GM23338 (cell line): Measurements from ENCODE around the gene INTU. TPM values are rescaled to one million over a fixed set of nuclear protein-coding genes. Genes with fewer than 3 reads are reported as not detected.

ENCODE experiments used
- ATAC-seq: fragments of 200-7000 bp; cut with Tn5 transposase; 3 replicates; pipeline ENCODE4 v1.9.1; 2020
- DNase-seq: peaks from one replicate; pipeline ENCODE4 v3.0.0-alpha.2; 2015; ENCODE audit warnings: low spot score
- H2AFZ ChIP-seq: fragments of 200-600 bp; sonication (generic); 2 replicates; pipeline ENCODE4 v1.8.0; 2016; ENCODE audit warnings: antibody characterized with exemption, mild to moderate bottlenecking, moderate library complexity
- H3F3A ChIP-seq: fragments of 200-600 bp; sonication (generic); replicated peaks from 2 replicates; pipeline ENCODE4 v1.8.0; 2017; ENCODE audit warnings: antibody characterized with exemption, mixed run types, low read depth
- H3K27ac ChIP-seq: fragments of 200-600 bp; sonication (generic); 2 replicates; pipeline ENCODE4 v1.6.1; 2016; ENCODE audit warnings: low read depth
- H3K27me3 ChIP-seq: fragments of 200-600 bp; sonication (generic); 2 replicates; pipeline ENCODE4 v1.8.0; 2016; ENCODE audit warnings: mild to moderate bottlenecking, mixed run types, moderate library complexity; ENCODE audit not compliant: insufficient read depth
- H3K36me3 ChIP-seq: fragments of 200-600 bp; sonication (generic); 2 replicates; pipeline ENCODE4 v1.8.0; 2016; ENCODE audit warnings: mild to moderate bottlenecking; ENCODE audit not compliant: insufficient read depth
- H3K4me1 ChIP-seq: fragments of 200-600 bp; sonication (generic); 2 replicates; pipeline ENCODE4 v1.8.0; 2016; ENCODE audit warnings: mild to moderate bottlenecking, moderate library complexity; ENCODE audit not compliant: insufficient read depth
- H3K4me2 ChIP-seq: fragments of 200-600 bp; sonication (generic); 2 replicates; pipeline ENCODE4 v1.7.1; 2017; ENCODE audit warnings: mixed run types
- H3K4me3 ChIP-seq: fragments of 200-600 bp; sonication (generic); 2 replicates; pipeline ENCODE4 v1.6.1; 2016; ENCODE audit warnings: mixed run types
- H3K79me2 ChIP-seq: fragments of 200-600 bp; sonication (generic); replicated peaks from 2 replicates; pipeline ENCODE4 v1.8.0; 2017; ENCODE audit warnings: mild to moderate bottlenecking; ENCODE audit not compliant: insufficient read depth
- H3K9me2 ChIP-seq: fragments of 200-600 bp; sonication (generic); 2 replicates; pipeline ENCODE4 v1.8.0; 2017; ENCODE audit not compliant: insufficient read depth
- H4K20me1 ChIP-seq: fragments of 200-600 bp; sonication (generic); replicated peaks from 2 replicates; pipeline ENCODE4 v1.8.0; 2017; ENCODE audit warnings: mild to moderate bottlenecking; ENCODE audit not compliant: insufficient read depth
- H3K27ac Mint-ChIP-seq: 2 replicates; pipeline ENCODE4 v1.8.0; 2020; ENCODE audit warnings: inconsistent platforms, mild to moderate bottlenecking, moderate library complexity, mixed read lengths
- H3K27me3 Mint-ChIP-seq: 3 replicates; pipeline ENCODE4 v1.8.0; 2022; ENCODE audit warnings: low read depth, mild to moderate bottlenecking, moderate library complexity, mixed read lengths, inconsistent platforms; ENCODE audit not compliant: insufficient read depth, poor library complexity
- H3K36me3 Mint-ChIP-seq: 3 replicates; pipeline ENCODE4 v1.8.0; 2021; ENCODE audit warnings: low read depth, mild to moderate bottlenecking, inconsistent platforms, moderate library complexity, mixed read lengths
- H3K4me1 Mint-ChIP-seq: 3 replicates; pipeline ENCODE4 v1.8.0; 2020; ENCODE audit warnings: mild to moderate bottlenecking, inconsistent platforms, mixed read lengths
- H3K4me3 Mint-ChIP-seq: 3 replicates; pipeline ENCODE4 v1.8.0; 2021; ENCODE audit warnings: moderate library complexity, mild to moderate bottlenecking, inconsistent platforms, mixed read lengths
- H3K9me3 Mint-ChIP-seq: 3 replicates; pipeline ENCODE4 v1.8.0; 2020; ENCODE audit warnings: moderate library complexity, mild to moderate bottlenecking, inconsistent platforms, mixed read lengths
- CREB1 ChIP-seq: fragments of 250-450 bp; sonication (Bioruptor Pico); IDR thresholded peaks from 2 replicates; pipeline ENCODE4 v1.5.0; 2020; ENCODE audit warnings: low read depth, mild to moderate bottlenecking, moderate library complexity
- EZH2 ChIP-seq: fragments of 200-600 bp; sonication (generic); IDR thresholded peaks from one replicate; pipeline ENCODE4 v1.8.0; 2017; ENCODE audit warnings: antibody characterized with exemption, mild to moderate bottlenecking, low read depth; ENCODE audit not compliant: unreplicated experiment
- EZH2phosphoT487 ChIP-seq: fragments of 200-600 bp; sonication (generic); IDR thresholded peaks from one replicate; pipeline ENCODE4 v1.8.1; 2018; ENCODE audit warnings: antibody characterized with exemption; ENCODE audit not compliant: unreplicated experiment
- JUNB ChIP-seq: IDR thresholded peaks from one replicate; pipeline ENCODE4 v1.6.1; 2016; ENCODE audit warnings: antibody characterized with exemption; ENCODE audit not compliant: unreplicated experiment
- NANOG ChIP-seq: IDR thresholded peaks from 2 replicates; pipeline ENCODE4 v1.6.1; 2016; ENCODE audit warnings: antibody characterized with exemption, borderline replicate concordance
- POLR2AphosphoS5 ChIP-seq: IDR thresholded peaks from 2 replicates; pipeline ENCODE4 v1.6.1; 2016; ENCODE audit warnings: antibody characterized with exemption, low read depth
- STAT1 ChIP-seq: IDR thresholded peaks from one replicate; pipeline ENCODE4 v1.6.1; 2016; ENCODE audit warnings: antibody characterized with exemption; ENCODE audit not compliant: unreplicated experiment
- ZNF114 ChIP-seq: fragments of 250-450 bp; sonication (Bioruptor Pico); IDR thresholded peaks from 2 replicates; pipeline ENCODE4 v1.5.0; 2020; ENCODE audit warnings: mild to moderate bottlenecking, moderate library complexity
- ZNF331 ChIP-seq: fragments of 250-450 bp; sonication (Bioruptor Pico); IDR thresholded peaks from 2 replicates; pipeline ENCODE4 v1.5.0; 2020; ENCODE audit warnings: low read depth, mild to moderate bottlenecking, moderate library complexity
- polyA plus RNA-seq: library from polyadenylated mRNA; unstranded; fragments of >200 nt; fragmentation: Nextera tagmentation; extraction: Ambion mirVana; gene quantifications from 2 replicates; pipeline ENCODE4 v1.2.1, GENCODE V29; 2016
- total RNA-seq: library from RNA; depleted of rRNA; stranded (reverse); fragments of >200 nt; shearing (Covaris generic); gene quantifications from 2 replicates; pipeline ENCODE4 v1.2.3, GENCODE V29; 2014
- TF ChIP-seq, protein P1 (sequence below): IDR thresholded peaks from one replicate; pipeline ENCODE4 v1.6.1; 2018; ENCODE audit warnings: antibody characterized with exemption; ENCODE audit not compliant: unreplicated experiment
- TF ChIP-seq, protein P2 (sequence below), 2 experiments: fragments of 200-600 bp in 1 of 2; sonication (generic) in 1 of 2; conservative IDR thresholded peaks; 2 replicates each; pipeline versions ENCODE4 v1.5.1 to v1.6.1; 2016 to 2017; ENCODE audit warnings: antibody characterized with exemption in 2 of 2, low read depth in 2 of 2, mild to moderate bottlenecking in 2 of 2, moderate library complexity in 1 of 2
- TF ChIP-seq, protein P3 (sequence below): IDR thresholded peaks from 2 replicates; pipeline ENCODE4 v1.6.1; 2016; ENCODE audit warnings: antibody characterized with exemption
- TF ChIP-seq, protein P4 (sequence below): fragments of 250-450 bp; sonication (Bioruptor Pico); IDR thresholded peaks from 2 replicates; pipeline ENCODE4 v1.5.0; 2020; ENCODE audit warnings: mild to moderate bottlenecking, moderate library complexity

INTU gene
- total and polyA plus RNA-seq, 2 experiments from 2014 or later = 10.3 to 16.6 TPM

DNA sequence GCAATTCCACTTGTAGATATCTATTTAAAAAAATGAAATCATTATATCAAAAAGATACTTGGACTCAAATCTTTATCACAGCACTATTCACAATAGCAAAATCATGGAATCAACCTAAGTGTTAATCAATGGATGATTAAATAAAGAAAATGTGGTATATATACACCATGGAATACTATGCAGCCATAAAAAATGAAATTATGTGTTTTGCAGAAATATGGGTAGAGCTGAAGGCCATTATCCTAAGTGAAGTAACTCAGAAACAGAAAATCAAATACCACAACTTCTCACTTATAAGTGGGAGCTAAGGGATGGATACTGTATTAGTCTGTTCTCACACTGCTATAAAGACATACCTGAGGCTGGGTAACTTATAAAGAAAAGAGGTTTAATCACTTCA lies 14.3 kb upstream of the INTU start (continued):
- TF ChIP-seq EZH2phosphoT487 (no peak), ZNF114 (no peak), POLR2AphosphoS5 (no peak), JUNB (no peak)

DNA sequence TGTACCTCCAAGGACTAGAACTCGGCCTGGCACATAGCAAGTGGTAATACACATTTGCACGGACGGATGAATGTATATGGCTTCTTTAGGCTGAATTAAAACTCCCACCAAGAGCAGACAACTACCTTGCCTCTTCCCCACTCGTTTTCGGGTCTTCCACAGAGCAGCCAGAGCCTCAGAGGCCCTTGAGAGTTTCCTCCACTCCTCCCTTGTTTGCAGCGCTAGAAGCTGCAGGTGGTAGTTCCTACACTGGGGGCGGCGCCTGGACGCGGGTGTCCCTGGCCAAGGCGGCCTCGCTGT lies 10.2 kb upstream of the INTU start:
- H3K9me2 ChIP-seq = no peaks in the 10 kb centered on the region
- no peak for TF ChIP-seq ZNF331 (CRISPR knock-in tag)
- no peak for TF ChIP-seq NANOG
- no peak for TF ChIP-seq JUNB
- no peak for TF ChIP-seq CREB1
- TF ChIP-seq, protein P1, sequence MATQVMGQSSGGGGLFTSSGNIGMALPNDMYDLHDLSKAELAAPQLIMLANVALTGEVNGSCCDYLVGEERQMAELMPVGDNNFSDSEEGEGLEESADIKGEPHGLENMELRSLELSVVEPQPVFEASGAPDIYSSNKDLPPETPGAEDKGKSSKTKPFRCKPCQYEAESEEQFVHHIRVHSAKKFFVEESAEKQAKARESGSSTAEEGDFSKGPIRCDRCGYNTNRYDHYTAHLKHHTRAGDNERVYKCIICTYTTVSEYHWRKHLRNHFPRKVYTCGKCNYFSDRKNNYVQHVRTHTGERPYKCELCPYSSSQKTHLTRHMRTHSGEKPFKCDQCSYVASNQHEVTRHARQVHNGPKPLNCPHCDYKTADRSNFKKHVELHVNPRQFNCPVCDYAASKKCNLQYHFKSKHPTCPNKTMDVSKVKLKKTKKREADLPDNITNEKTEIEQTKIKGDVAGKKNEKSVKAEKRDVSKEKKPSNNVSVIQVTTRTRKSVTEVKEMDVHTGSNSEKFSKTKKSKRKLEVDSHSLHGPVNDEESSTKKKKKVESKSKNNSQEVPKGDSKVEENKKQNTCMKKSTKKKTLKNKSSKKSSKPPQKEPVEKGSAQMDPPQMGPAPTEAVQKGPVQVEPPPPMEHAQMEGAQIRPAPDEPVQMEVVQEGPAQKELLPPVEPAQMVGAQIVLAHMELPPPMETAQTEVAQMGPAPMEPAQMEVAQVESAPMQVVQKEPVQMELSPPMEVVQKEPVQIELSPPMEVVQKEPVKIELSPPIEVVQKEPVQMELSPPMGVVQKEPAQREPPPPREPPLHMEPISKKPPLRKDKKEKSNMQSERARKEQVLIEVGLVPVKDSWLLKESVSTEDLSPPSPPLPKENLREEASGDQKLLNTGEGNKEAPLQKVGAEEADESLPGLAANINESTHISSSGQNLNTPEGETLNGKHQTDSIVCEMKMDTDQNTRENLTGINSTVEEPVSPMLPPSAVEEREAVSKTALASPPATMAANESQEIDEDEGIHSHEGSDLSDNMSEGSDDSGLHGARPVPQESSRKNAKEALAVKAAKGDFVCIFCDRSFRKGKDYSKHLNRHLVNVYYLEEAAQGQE = no peak
- no peak for TF ChIP-seq STAT1
- TF ChIP-seq POLR2AphosphoS5 = no peak
- TF ChIP-seq ZNF114 = no peak
- TF ChIP-seq, protein P2, sequence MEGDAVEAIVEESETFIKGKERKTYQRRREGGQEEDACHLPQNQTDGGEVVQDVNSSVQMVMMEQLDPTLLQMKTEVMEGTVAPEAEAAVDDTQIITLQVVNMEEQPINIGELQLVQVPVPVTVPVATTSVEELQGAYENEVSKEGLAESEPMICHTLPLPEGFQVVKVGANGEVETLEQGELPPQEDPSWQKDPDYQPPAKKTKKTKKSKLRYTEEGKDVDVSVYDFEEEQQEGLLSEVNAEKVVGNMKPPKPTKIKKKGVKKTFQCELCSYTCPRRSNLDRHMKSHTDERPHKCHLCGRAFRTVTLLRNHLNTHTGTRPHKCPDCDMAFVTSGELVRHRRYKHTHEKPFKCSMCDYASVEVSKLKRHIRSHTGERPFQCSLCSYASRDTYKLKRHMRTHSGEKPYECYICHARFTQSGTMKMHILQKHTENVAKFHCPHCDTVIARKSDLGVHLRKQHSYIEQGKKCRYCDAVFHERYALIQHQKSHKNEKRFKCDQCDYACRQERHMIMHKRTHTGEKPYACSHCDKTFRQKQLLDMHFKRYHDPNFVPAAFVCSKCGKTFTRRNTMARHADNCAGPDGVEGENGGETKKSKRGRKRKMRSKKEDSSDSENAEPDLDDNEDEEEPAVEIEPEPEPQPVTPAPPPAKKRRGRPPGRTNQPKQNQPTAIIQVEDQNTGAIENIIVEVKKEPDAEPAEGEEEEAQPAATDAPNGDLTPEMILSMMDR (conservative IDR thresholded peaks at IDR 0.05; ENCODE audit: low read depth in 2 of 2) = no peak
- no peak for TF ChIP-seq EZH2
- TF ChIP-seq EZH2phosphoT487 = no peak
- TF ChIP-seq, protein P3, sequence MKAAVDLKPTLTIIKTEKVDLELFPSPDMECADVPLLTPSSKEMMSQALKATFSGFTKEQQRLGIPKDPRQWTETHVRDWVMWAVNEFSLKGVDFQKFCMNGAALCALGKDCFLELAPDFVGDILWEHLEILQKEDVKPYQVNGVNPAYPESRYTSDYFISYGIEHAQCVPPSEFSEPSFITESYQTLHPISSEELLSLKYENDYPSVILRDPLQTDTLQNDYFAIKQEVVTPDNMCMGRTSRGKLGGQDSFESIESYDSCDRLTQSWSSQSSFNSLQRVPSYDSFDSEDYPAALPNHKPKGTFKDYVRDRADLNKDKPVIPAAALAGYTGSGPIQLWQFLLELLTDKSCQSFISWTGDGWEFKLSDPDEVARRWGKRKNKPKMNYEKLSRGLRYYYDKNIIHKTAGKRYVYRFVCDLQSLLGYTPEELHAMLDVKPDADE = no peak
- TF ChIP-seq, protein P4, sequence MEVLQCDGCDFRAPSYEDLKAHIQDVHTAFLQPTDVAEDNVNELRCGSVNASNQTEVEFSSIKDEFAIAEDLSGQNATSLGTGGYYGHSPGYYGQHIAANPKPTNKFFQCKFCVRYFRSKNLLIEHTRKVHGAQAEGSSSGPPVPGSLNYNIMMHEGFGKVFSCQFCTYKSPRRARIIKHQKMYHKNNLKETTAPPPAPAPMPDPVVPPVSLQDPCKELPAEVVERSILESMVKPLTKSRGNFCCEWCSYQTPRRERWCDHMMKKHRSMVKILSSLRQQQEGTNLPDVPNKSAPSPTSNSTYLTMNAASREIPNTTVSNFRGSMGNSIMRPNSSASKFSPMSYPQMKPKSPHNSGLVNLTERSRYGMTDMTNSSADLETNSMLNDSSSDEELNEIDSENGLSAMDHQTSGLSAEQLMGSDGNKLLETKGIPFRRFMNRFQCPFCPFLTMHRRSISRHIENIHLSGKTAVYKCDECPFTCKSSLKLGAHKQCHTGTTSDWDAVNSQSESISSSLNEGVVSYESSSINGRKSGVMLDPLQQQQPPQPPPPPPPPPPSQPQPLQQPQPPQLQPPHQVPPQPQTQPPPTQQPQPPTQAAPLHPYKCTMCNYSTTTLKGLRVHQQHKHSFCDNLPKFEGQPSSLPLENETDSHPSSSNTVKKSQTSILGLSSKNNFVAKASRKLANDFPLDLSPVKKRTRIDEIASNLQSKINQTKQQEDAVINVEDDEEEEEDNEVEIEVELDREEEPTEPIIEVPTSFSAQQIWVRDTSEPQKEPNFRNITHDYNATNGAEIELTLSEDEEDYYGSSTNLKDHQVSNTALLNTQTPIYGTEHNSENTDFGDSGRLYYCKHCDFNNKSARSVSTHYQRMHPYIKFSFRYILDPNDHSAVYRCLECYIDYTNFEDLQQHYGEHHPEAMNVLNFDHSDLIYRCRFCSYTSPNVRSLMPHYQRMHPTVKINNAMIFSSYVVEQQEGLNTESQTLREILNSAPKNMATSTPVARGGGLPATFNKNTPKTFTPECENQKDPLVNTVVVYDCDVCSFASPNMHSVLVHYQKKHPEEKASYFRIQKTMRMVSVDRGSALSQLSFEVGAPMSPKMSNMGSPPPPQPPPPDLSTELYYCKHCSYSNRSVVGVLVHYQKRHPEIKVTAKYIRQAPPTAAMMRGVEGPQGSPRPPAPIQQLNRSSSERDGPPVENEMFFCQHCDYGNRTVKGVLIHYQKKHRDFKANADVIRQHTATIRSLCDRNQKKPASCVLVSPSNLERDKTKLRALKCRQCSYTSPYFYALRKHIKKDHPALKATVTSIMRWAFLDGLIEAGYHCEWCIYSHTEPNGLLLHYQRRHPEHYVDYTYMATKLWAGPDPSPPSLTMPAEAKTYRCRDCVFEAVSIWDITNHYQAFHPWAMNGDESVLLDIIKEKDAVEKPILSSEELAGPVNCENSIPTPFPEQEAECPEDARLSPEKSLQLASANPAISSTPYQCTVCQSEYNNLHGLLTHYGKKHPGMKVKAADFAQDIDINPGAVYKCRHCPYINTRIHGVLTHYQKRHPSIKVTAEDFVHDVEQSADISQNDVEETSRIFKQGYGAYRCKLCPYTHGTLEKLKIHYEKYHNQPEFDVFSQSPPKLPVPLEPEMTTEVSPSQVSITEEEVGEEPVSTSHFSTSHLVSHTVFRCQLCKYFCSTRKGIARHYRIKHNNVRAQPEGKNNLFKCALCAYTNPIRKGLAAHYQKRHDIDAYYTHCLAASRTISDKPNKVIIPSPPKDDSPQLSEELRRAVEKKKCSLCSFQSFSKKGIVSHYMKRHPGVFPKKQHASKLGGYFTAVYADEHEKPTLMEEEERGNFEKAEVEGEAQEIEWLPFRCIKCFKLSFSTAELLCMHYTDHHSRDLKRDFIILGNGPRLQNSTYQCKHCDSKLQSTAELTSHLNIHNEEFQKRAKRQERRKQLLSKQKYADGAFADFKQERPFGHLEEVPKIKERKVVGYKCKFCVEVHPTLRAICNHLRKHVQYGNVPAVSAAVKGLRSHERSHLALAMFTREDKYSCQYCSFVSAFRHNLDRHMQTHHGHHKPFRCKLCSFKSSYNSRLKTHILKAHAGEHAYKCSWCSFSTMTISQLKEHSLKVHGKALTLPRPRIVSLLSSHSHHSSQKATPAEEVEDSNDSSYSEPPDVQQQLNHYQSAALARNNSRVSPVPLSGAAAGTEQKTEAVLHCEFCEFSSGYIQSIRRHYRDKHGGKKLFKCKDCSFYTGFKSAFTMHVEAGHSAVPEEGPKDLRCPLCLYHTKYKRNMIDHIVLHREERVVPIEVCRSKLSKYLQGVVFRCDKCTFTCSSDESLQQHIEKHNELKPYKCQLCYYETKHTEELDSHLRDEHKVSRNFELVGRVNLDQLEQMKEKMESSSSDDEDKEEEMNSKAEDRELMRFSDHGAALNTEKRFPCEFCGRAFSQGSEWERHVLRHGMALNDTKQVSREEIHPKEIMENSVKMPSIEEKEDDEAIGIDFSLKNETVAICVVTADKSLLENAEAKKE (CRISPR knock-in tag) = no peak
- H3K4me1 ChIP-seq = peaks cover 15% of the 10 kb centered on the region
- H4K20me1 ChIP-seq = no peaks in the 10 kb centered on the region
- peak overlapping the region; percentile 82 for H3K4me3 ChIP-seq
- H3K27ac ChIP-seq = no peak overlapping the region
- Mint-ChIP-seq H3K27ac (no peak overlapping the region), H3K27me3 (peaks cover 22% of the 10 kb centered on the region), H3K36me3 (no peaks in the 10 kb centered on the region), H3K4me1 (peaks cover 18% of the 10 kb centered on the region), H3K4me3 (peak overlapping the region; percentile 71), H3K9me3 (no peaks in the 10 kb centered on the region)
- H3K36me3 ChIP-seq = no peaks in the 10 kb centered on the region
- peaks cover 53% of the 10 kb centered on the region for H3K27me3 ChIP-seq
- H3K79me2 ChIP-seq = no peaks in the 10 kb centered on the region
- H3F3A ChIP-seq = 0 out of 2 replicates have a peak, but pooled peaks cover 2% of the 10 kb centered on the region
- DNase-seq (no peak), ATAC-seq (no peak)
- H3K4me2 ChIP-seq = peak overlapping the region; percentile 95
- peak overlapping the region; percentile 99 for H2AFZ ChIP-seq
